ENCODE measurements around the gene HTR1B. TPM values are rescaled to one million over a fixed set of nuclear protein-coding genes. Genes with fewer than 3 reads are reported as not detected.

The HTR1B gene
- total and polyA plus RNA-seq, 10 of the 15 experiments (the other 5 are each of a cell fraction or from before 2014, with no cell fraction given) = 0.98 TPM; not detected in 9

DNA sequence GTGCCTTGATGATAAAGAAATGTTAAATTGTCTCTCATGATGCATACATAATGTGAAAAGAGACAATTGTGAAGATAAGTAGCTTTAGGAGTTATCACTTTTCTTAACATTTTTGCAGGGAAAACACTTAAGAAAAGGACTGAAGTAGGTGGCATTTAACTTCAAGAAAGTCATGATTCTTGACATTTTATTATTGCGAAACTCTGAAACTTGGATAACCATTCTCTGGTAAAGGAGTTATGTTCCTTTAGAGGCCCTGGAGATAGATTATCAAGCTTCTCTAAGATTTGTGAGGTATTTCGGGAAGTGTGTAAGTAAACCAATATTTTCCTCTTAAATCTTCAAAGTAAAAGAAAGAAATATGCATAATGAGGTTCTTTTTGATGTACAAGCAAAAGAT is 38.5 kb downstream of the HTR1B start:
- no peak for TF ChIP-seq CHD4 (IDR thresholded peaks at IDR 0.05)
- no peak for TF ChIP-seq ELK1 (IDR thresholded peaks at IDR 0.05; ENCODE audit: low read depth, low read length)
- no peak for TF ChIP-seq MYB (IDR thresholded peaks at IDR 0.05; ENCODE audit: borderline replicate concordance, low read depth, low read length)
- TF ChIP-seq, protein P1, sequence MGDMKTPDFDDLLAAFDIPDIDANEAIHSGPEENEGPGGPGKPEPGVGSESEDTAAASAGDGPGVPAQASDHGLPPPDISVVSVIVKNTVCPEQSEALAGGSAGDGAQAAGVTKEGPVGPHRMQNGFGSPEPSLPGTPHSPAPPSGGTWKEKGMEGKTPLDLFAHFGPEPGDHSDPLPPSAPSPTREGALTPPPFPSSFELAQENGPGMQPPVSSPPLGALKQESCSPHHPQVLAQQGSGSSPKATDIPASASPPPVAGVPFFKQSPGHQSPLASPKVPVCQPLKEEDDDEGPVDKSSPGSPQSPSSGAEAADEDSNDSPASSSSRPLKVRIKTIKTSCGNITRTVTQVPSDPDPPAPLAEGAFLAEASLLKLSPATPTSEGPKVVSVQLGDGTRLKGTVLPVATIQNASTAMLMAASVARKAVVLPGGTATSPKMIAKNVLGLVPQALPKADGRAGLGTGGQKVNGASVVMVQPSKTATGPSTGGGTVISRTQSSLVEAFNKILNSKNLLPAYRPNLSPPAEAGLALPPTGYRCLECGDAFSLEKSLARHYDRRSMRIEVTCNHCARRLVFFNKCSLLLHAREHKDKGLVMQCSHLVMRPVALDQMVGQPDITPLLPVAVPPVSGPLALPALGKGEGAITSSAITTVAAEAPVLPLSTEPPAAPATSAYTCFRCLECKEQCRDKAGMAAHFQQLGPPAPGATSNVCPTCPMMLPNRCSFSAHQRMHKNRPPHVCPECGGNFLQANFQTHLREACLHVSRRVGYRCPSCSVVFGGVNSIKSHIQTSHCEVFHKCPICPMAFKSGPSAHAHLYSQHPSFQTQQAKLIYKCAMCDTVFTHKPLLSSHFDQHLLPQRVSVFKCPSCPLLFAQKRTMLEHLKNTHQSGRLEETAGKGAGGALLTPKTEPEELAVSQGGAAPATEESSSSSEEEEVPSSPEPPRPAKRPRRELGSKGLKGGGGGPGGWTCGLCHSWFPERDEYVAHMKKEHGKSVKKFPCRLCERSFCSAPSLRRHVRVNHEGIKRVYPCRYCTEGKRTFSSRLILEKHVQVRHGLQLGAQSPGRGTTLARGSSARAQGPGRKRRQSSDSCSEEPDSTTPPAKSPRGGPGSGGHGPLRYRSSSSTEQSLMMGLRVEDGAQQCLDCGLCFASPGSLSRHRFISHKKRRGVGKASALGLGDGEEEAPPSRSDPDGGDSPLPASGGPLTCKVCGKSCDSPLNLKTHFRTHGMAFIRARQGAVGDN (IDR thresholded peaks at IDR 0.05) = no peak
- TF ChIP-seq E2F8 (IDR thresholded peaks at IDR 0.05; ENCODE audit: low read depth, partially characterized antibody) = no peak
- no peak for TF ChIP-seq CEBPB (IDR thresholded peaks at IDR 0.05; ENCODE audit: borderline replicate concordance in 1 of 2, low read depth in 2 of 2, low read length in 2 of 2)
- TF ChIP-seq MXI1 (IDR thresholded peaks at IDR 0.05; ENCODE audit: low read depth, low read length) = no peak
- TF ChIP-seq PAX5 (IDR thresholded peaks at IDR 0.05; ENCODE audit: borderline replicate concordance, low read depth, low read length) = no peak
- TF ChIP-seq JUND (IDR thresholded peaks at IDR 0.05; ENCODE audit: low read depth, low read length) = no peak
- no TSS peak for BruUV-seq (replicated peaks)
- H3K4me2 ChIP-seq (ENCODE audit: control insufficient read depth, insufficient read depth) = no peak overlapping the region
- no peak for FAIRE-seq
- no peaks in the 10 kb centered on the region for H3K36me3 ChIP-seq (ENCODE audit: control insufficient read depth in 2 of 2, insufficient read depth in 2 of 2, low read length in 1 of 2)
- in situ Hi-C loops (cut with MboI) = no loop called here
- H3K79me2 ChIP-seq (ENCODE audit: control insufficient read depth, insufficient read depth, low read length) = no peaks in the 10 kb centered on the region
- no peak overlapping the region for H3K4me3 ChIP-seq
- H3K4me1 ChIP-seq (ENCODE audit: control insufficient read depth, insufficient read depth, low read length) = no peaks in the 10 kb centered on the region
- intact Hi-C loops (cut with micrococcal nuclease; ENCODE audit: unreplicated experiment) = no loop called here
- DNase-seq (ENCODE audit: low read depth, low spot score) = no peak
- no peak overlapping the region for H3K9ac ChIP-seq (ENCODE audit: control insufficient read depth, insufficient read depth, low read length)
- ChIA-PET SMC1A (ENCODE audit: uncharacterized antibody, unreplicated experiment) (interaction anchor here (1.0 to 3.1 kb wide), 5 partner anchors 9 to 64 kb away, joined by 3 to 8 read pairs (median 4); no protein-coding TSS in a partner anchor), POLR2A (no interaction called here), CTCF (no interaction called here), RAD21 (ENCODE audit: unreplicated experiment) (no interaction called here)
- 50% methylated on average over 2 of the region's 2 CpGs for WGBS (ENCODE audit: insufficient coverage, insufficient replicate concordance, low lambda C conversion rate, missing lambda C conversion rate)
- no peaks in the 10 kb centered on the region for H3K27me3 ChIP-seq (replicated peaks in 1 of 2; ENCODE audit: control insufficient read depth in 2 of 2, insufficient read depth in 2 of 2, low read length in 1 of 2)
- no peak overlapping the region for H2AFZ ChIP-seq (ENCODE audit: control insufficient read depth, low read depth, low read length)
- ATAC-seq = no peak
- no peak overlapping the region for H3K27ac ChIP-seq (ENCODE audit: control insufficient read depth, insufficient read depth)
- H4K20me1 ChIP-seq (ENCODE audit: control insufficient read depth, insufficient read depth) = no peaks in the 10 kb centered on the region
- no peaks in the 10 kb centered on the region for H3K9me3 ChIP-seq (replicated peaks; ENCODE audit: control insufficient read depth, insufficient read depth, low read length)
